Cardiac muscle cell (in vitro differentiated cells and primary cell): ENCODE results near the gene COP1. TPM values are rescaled to one million over a fixed set of nuclear protein-coding genes. Genes with fewer than 3 reads are reported as not detected.
"Not testable (repeated sequence)": the region's sequence is repeated elsewhere in the genome, so short reads cannot be mapped to it uniquely, and the experiment has no call there.

Source experiments
- DNase-seq, 2 donors: peaks; one replicate each; pipeline versions ENCODE4 v3.0.0 to v3.0.0-alpha.2; 2010 to 2017; ENCODE audit warnings: low read depth in 1 of 2, low spot score in 1 of 2
- H3K27ac ChIP-seq: fragments of 200-600 bp; sonication (generic); 2 replicates; pipeline ENCODE4 v1.5.1; 2016
- H3K27me3 ChIP-seq: fragments of 200-600 bp; sonication (generic); 2 replicates; pipeline ENCODE4 v1.6.0; 2016; ENCODE audit warnings: control low read depth
- H3K36me3 ChIP-seq: fragments of 200-600 bp; sonication (generic); 2 replicates; pipeline ENCODE4 v1.5.1; 2016; ENCODE audit warnings: control low read depth
- H3K4me1 ChIP-seq: fragments of 200-600 bp; sonication (generic); 2 replicates; pipeline ENCODE4 v1.8.1; 2017; ENCODE audit warnings: low read depth, mild to moderate bottlenecking, mixed run types
- H3K4me3 ChIP-seq: fragments of 200-600 bp; sonication (generic); 2 replicates; pipeline ENCODE4 v1.5.1; 2016; ENCODE audit warnings: mild to moderate bottlenecking
- H3K9me3 ChIP-seq: fragments of 200-600 bp; sonication (generic); 2 replicates; pipeline ENCODE4 v1.5.1; 2017; ENCODE audit warnings: low read depth, mild to moderate bottlenecking, control low read depth
- polyA plus RNA-seq: library from polyadenylated mRNA; unstranded; fragments of >200 nt; fragmentation: Nextera tagmentation; extraction: Ambion mirVana; gene quantifications from 2 replicates; pipeline ENCODE4 v1.2.1, GENCODE V29; 2016
- total RNA-seq: library from RNA; depleted of rRNA; stranded (reverse); fragments of >200 nt; gene quantifications from 2 replicates; pipeline ENCODE4 v1.2.3, GENCODE V29; 2016
- TF ChIP-seq, protein P1 (sequence below): IDR thresholded peaks from 2 replicates; pipeline ENCODE4 v1.5.1; 2012; ENCODE audit warnings: low read depth, mild to moderate bottlenecking, low read length

COP1 gene
- total and polyA plus RNA-seq, 2 experiments from 2014 or later, result 58.8 to 71.3 TPM

DNA sequence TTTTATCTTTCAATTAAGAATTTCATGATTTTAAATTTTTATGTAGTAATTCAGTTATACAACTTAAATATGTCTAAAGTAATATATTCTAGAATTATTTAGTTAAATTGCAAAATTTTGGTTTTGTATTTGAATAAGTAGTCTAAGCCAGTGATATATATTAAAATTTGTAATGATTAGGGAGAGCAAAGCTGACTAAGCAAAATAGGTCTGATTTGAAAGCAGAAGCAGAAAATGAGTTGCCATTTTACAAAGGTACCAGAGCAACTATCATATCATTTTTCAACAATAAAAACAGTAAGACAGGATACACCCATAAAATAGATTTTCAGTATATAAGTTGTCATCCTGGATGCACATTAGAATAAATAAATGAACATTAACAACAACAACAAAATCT, 177.9 kb downstream of the COP1 start:
- DNase-seq, result no peak
- H3K9me3 ChIP-seq, result no peaks in the 10 kb centered on the region
- no peaks in the 10 kb centered on the region for H3K27me3 ChIP-seq
- H3K27ac ChIP-seq, result no peak overlapping the region
- TF ChIP-seq, protein P1, sequence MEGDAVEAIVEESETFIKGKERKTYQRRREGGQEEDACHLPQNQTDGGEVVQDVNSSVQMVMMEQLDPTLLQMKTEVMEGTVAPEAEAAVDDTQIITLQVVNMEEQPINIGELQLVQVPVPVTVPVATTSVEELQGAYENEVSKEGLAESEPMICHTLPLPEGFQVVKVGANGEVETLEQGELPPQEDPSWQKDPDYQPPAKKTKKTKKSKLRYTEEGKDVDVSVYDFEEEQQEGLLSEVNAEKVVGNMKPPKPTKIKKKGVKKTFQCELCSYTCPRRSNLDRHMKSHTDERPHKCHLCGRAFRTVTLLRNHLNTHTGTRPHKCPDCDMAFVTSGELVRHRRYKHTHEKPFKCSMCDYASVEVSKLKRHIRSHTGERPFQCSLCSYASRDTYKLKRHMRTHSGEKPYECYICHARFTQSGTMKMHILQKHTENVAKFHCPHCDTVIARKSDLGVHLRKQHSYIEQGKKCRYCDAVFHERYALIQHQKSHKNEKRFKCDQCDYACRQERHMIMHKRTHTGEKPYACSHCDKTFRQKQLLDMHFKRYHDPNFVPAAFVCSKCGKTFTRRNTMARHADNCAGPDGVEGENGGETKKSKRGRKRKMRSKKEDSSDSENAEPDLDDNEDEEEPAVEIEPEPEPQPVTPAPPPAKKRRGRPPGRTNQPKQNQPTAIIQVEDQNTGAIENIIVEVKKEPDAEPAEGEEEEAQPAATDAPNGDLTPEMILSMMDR, result no peak
- no peak overlapping the region for H3K4me3 ChIP-seq
- no peaks in the 10 kb centered on the region for H3K4me1 ChIP-seq
- no peaks in the 10 kb centered on the region for H3K36me3 ChIP-seq

DNA sequence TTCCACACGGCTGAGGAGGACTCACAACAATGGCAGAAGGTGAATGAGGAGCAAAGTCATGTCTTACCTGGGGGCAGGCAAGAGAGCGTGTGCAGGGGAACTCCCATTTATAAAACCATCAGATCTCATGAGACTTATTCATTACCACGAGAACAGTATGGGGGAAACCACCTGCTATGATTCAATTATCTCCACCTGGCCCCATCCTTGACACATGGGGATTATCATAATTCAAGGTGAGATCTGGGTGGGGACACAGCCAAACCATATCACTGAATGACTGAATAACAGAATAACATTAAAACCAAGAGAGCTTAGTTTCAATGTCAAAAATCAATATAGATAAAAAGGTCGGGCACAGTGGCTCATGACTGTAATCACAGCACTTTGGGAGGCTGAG, 179.2 kb downstream of the COP1 start:
- not testable (repeated sequence) for DNase-seq, H3K36me3 ChIP-seq, H3K4me3 ChIP-seq, H3K27me3 ChIP-seq, H3K9me3 ChIP-seq, H3K27ac ChIP-seq, H3K4me1 ChIP-seq

DNA sequence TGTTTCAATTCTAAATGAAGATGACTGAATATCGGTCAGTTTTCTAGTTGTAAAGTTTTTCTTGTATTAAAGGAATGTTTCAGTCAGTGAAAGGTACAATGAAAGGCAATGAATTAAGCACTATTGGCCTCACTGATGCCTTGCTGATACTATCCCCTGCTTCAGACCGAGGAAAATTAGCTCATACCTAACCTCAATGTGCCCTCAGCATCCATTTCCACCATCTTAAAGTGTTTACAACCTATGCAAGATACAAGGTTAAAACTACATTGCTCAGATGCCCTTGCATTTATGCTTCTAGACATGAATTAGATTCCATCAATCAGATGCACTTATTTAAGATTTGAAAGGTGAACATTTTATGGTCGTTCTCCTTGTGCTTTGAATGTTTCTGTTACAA, 184.5 kb downstream of the COP1 start:
- DNase-seq, result no peak

DNA sequence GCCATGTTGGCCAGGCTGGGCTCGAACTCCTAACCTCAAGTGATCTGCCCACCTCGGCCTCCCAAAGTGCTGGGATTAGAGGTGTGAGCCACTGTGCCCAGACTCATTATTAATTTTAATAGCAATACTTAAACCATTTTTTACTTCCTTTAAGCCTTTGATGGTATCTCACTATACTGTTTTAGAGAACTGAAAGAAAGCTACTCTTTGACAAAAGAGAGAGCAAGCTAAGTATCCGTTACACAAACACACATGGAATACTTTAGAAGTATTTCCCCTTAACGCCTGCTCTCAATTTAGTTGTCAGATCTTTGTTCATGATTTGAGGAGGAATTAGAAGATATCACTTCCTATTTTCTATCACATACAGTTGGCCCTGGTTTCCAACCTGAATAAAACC, 189.4 kb downstream of the COP1 start:
- DNase-seq, result no peak
- H3K36me3 ChIP-seq, result no peaks in the 10 kb centered on the region

More for the DNA sequence above, 184.5 kb downstream of the COP1 start:
- Histone ChIP-seq H3K27me3 (no peaks in the 10 kb centered on the region), H3K36me3 (no peaks in the 10 kb centered on the region), H3K4me1 (no peaks in the 10 kb centered on the region), H3K27ac (peak overlapping the region; percentile 22), H3K4me3 (no peak overlapping the region), H3K9me3 (no peaks in the 10 kb centered on the region)
- TF ChIP-seq, protein P1, result no peak

DNA sequence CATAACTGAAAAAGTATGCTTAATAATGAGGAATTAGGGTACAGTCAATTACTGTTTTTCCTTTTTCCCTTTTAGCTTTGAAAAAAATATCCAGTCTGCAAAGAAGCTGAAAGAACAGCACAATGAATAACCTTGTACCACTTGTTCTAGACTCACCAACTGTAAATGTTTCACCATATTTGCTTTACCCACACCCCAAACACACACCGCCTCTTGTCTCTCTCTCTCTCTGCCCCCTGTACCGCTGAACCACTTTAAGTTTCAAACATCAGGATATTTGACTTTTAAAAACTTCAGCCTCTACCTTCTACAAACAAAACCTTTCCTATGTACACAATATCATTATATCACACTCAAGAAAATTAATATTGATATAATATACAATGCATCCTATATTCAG, 197.1 kb downstream of the COP1 start:
- Histone ChIP-seq H3K27me3 (no peaks in the 10 kb centered on the region), H3K36me3 (no peaks in the 10 kb centered on the region), H3K4me1 (no peaks in the 10 kb centered on the region), H3K4me3 (no peak overlapping the region), H3K27ac (no peak overlapping the region), H3K9me3 (no peaks in the 10 kb centered on the region)
- DNase-seq, result no peak
- TF ChIP-seq, protein P1, result no peak

More for the DNA sequence above, 189.4 kb downstream of the COP1 start:
- H3K27me3 ChIP-seq, result no peaks in the 10 kb centered on the region
- TF ChIP-seq, protein P1, result no peak
- no peaks in the 10 kb centered on the region for H3K4me1 ChIP-seq
- no peak overlapping the region for H3K4me3 ChIP-seq
- H3K9me3 ChIP-seq, result no peaks in the 10 kb centered on the region
- H3K27ac ChIP-seq, result no peak overlapping the region

DNA sequence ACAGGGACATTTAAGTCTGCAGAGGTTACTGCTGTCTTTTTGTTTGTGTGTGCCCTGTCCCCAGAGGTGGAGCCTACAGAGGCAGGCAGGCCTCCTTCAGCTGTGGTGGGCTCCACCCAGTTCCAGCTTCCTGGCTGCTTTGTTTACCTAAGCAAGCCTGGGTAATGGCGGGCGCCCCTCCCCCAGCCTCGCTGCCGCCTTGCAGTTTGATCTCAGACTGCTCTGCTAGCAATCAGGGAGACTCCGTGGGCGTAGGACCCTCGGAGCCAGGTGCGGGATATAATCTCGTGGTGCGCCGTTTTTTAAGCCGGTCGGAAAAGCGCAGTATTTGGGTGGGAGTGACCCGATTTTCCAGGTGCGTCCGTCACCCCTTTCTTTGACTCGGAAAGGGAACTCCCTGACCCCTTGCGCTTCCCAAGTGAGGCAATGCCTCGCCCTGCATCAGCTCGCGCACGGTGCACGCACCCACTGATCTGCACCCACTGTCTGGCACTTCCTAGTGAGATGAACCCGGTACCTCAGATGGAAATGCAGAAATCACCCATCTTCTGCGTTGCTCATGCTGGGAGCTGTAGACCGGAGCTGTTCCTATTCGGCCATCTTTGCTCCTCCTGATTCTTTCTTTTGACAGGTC, 199.2 kb downstream of the COP1 start:
- H3K4me3 ChIP-seq, H3K27me3 ChIP-seq, H3K9me3 ChIP-seq, H3K4me1 ChIP-seq, H3K27ac ChIP-seq, DNase-seq, H3K36me3 ChIP-seq: not testable (repeated sequence)

DNA sequence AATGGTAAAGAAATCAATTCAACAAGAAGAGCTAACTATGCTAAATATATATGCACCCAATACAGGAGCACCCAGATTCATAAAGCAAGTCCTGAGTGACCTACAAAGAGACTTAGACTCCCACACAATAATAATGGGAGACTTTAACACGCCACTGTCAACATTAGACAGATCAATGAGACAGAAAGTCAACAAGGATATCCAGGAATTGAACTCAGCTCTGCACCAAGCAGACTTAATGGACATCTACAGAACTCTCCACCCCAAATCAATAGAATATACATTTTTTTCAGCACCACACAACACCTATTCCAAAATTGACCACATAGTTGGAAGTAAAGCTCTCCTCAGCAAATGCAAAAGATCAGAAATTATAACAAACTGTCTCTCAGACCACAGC, 212.4 kb downstream of the COP1 start:
- H3K27me3 ChIP-seq, H3K9me3 ChIP-seq, H3K27ac ChIP-seq, H3K36me3 ChIP-seq, H3K4me3 ChIP-seq, H3K4me1 ChIP-seq, DNase-seq: not testable (repeated sequence)

DNA sequence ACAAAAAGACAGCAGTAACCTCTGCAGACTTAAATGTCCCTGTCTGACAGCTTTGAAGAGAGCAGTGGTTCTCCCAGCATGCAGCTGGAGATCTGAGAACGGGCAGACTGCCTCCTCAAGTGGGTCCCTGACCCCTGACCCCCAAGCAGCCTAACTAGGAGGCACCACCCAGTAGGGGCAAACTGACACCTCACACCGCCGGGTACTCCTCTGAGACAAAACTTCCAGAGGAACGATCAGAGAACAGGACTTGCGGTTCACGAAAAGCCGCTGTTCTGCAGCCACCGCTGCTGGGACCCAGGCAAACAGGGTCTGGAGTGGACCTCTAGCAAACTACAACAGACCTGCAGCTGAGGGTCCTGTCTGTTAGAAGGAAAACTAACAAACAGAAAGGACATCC, 214.3 kb downstream of the COP1 start:
- not testable (repeated sequence) for H3K4me1 ChIP-seq, H3K4me3 ChIP-seq, H3K36me3 ChIP-seq, H3K9me3 ChIP-seq, H3K27me3 ChIP-seq, DNase-seq, H3K27ac ChIP-seq

DNA sequence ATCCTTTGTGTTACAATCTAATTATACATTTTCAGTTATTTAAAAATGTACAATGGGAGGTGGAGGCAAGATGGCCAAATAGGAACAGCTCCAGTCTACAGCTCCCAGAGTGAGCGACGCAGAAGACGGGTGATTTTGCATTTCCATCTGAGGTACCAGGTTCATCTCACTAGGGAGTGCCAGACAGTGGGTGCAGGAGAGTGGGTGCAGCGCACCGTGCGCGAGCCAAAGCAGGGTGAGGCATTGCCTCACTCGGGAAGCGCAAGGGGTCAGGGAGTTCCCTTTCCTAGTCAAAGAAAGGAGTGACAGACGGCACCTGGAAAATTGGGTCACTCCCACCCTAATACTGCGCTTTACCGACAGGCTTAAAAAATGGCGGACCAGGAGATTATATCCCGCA, 214.9 kb downstream of the COP1 start:
- H3K36me3 ChIP-seq, H3K4me3 ChIP-seq: not testable (repeated sequence)

More for the DNA sequence above, 214.9 kb downstream of the COP1 start:
- DNase-seq, H3K27me3 ChIP-seq, H3K9me3 ChIP-seq, H3K4me1 ChIP-seq, H3K27ac ChIP-seq: not testable (repeated sequence)
